T-helper 2 cell treated with Interferon-gamma antibody and Interleukin-4, amounts not matched to agents 5 μg/mL and 100 μg/mL, for 36 hours (primary cell): ENCODE results near the gene VAT1.
"Not testable (repeated sequence)": the region's sequence is repeated elsewhere in the genome, so short reads cannot be mapped to it uniquely, and the experiment has no call there.

Experiments used
- DNase-seq: peaks from one replicate; pipeline ENCODE4 v3.0.0; 2021; ENCODE audit warnings: low spot score
- H3K27ac Mint-ChIP-seq: one replicate; pipeline ENCODE4 v1.8.0; 2021; ENCODE audit warnings: mild to moderate bottlenecking, mixed read lengths
- H3K27me3 Mint-ChIP-seq: one replicate; pipeline ENCODE4 v1.8.0; 2021; ENCODE audit warnings: low read depth, mixed read lengths
- H3K36me3 Mint-ChIP-seq: one replicate; pipeline ENCODE4 v1.8.0; 2021; ENCODE audit warnings: low read depth, mixed read lengths
- H3K4me1 Mint-ChIP-seq: one replicate; pipeline ENCODE4 v1.8.0; 2021; ENCODE audit warnings: low read depth, mixed read lengths
- H3K4me3 Mint-ChIP-seq: one replicate; pipeline ENCODE4 v1.8.0; 2022; ENCODE audit warnings: mild to moderate bottlenecking, moderate library complexity, mixed read lengths
- H3K9me3 Mint-ChIP-seq: one replicate; pipeline ENCODE4 v1.8.0; 2021; ENCODE audit warnings: mixed read lengths

The VAT1 gene

GRCh38 chr17:43003542-43004172 is 18.5 kb downstream of the VAT1 start:
- no peak for DNase-seq
- no peak overlapping the region for H3K27ac Mint-ChIP-seq
- H3K27me3 Mint-ChIP-seq: no peaks in the 10 kb centered on the region
- H3K9me3 Mint-ChIP-seq: no peaks in the 10 kb centered on the region
- H3K4me1 Mint-ChIP-seq: peaks cover 21% of the 10 kb centered on the region
- peaks cover 50% of the 10 kb centered on the region for H3K36me3 Mint-ChIP-seq
- H3K4me3 Mint-ChIP-seq: no peak overlapping the region

- peaks cover 46% of the 10 kb centered on the region for H3K36me3 Mint-ChIP-seq
- not testable (repeated sequence) for H3K27me3 Mint-ChIP-seq, H3K27ac Mint-ChIP-seq, H3K9me3 Mint-ChIP-seq, DNase-seq, H3K4me3 Mint-ChIP-seq
- H3K4me1 Mint-ChIP-seq: peaks cover 24% of the 10 kb centered on the region
Measured at GRCh38 chr17:43000894-43001293, 21.3 kb downstream of the VAT1 start.

- Mint-ChIP-seq H3K4me1 (peaks cover 24% of the 10 kb centered on the region), H3K9me3 (no peaks in the 10 kb centered on the region), H3K27ac (peak overlapping the region; percentile 99), H3K27me3 (no peaks in the 10 kb centered on the region), H3K4me3 (peak overlapping the region; percentile 96), H3K36me3 (peaks cover 49% of the 10 kb centered on the region)
- DNase-seq: no peak
Measured at GRCh38 chr17:42999003-42999525, 23.1 kb downstream of the VAT1 start.

GRCh38 chr17:42997984-42998938 is 23.9 kb downstream of the VAT1 start, which contains the start of gene RPL27:
Gene RPL27, plus strand, starts transcription at chr17:42998419. Its CDS starts 332 bp downstream, at chr17:42998751.
- DNase-seq: peak; percentile 97
- Mint-ChIP-seq H3K4me1 (peaks cover 24% of the 10 kb centered on the region), H3K9me3 (no peaks in the 10 kb centered on the region), H3K4me3 (peak within 1 kb of the TSS; percentile 96), H3K27ac (peak within 1 kb of the TSS; percentile 99), H3K36me3 (peaks cover 47% of the 10 kb centered on the region), H3K27me3 (no peaks in the 10 kb centered on the region)

- Mint-ChIP-seq H3K27ac (peak overlapping the region; percentile 99), H3K27me3 (no peaks in the 10 kb centered on the region), H3K4me3 (peak overlapping the region; percentile 96), H3K9me3 (no peaks in the 10 kb centered on the region), H3K4me1 (peaks cover 24% of the 10 kb centered on the region), H3K36me3 (peaks cover 43% of the 10 kb centered on the region)
- no peak for DNase-seq
Measured at GRCh38 chr17:42997390-42997983, 24.7 kb downstream of the VAT1 start.

- Mint-ChIP-seq H3K36me3 (peaks cover 37% of the 10 kb centered on the region), H3K4me1 (peaks cover 12% of the 10 kb centered on the region)
- H3K27ac Mint-ChIP-seq, DNase-seq, H3K4me3 Mint-ChIP-seq, H3K27me3 Mint-ChIP-seq, H3K9me3 Mint-ChIP-seq: not testable (repeated sequence)
Measured at GRCh38 chr17:42993913-42994312, 28.3 kb downstream of the VAT1 start.

- Mint-ChIP-seq H3K27me3 (no peaks in the 10 kb centered on the region), H3K9me3 (no peaks in the 10 kb centered on the region), H3K4me1 (peaks cover 10% of the 10 kb centered on the region), H3K36me3 (peaks cover 43% of the 10 kb centered on the region), H3K27ac (no peak overlapping the region), H3K4me3 (no peak overlapping the region)
- no peak for DNase-seq
Measured at GRCh38 chr17:42992872-42993271, 29.3 kb downstream of the VAT1 start.

- H3K36me3 Mint-ChIP-seq: peaks cover 46% of the 10 kb centered on the region
- no peak overlapping the region for H3K4me3 Mint-ChIP-seq
- H3K27ac Mint-ChIP-seq: no peak overlapping the region
- DNase-seq: no peak
- H3K9me3 Mint-ChIP-seq: no peaks in the 10 kb centered on the region
- H3K4me1 Mint-ChIP-seq: no peaks in the 10 kb centered on the region
- H3K27me3 Mint-ChIP-seq: no peaks in the 10 kb centered on the region
Measured at GRCh38 chr17:42991471-42991870, 30.7 kb downstream of the VAT1 start.

- peaks cover 57% of the 10 kb centered on the region for H3K36me3 Mint-ChIP-seq
Measured at GRCh38 chr17:42989726-42990652, 32.2 kb downstream of the VAT1 start.

GRCh38 chr17:42989141-42989540 is 33.0 kb downstream of the VAT1 start:
- DNase-seq: no peak
- peaks cover 7% of the 10 kb centered on the region for H3K4me1 Mint-ChIP-seq
- H3K27ac Mint-ChIP-seq: no peak overlapping the region
- H3K4me3 Mint-ChIP-seq: no peak overlapping the region
- no peaks in the 10 kb centered on the region for H3K9me3 Mint-ChIP-seq
- no peaks in the 10 kb centered on the region for H3K27me3 Mint-ChIP-seq
- peaks cover 54% of the 10 kb centered on the region for H3K36me3 Mint-ChIP-seq

More at GRCh38 chr17:42989726-42990652, 32.2 kb downstream of the VAT1 start:
- Mint-ChIP-seq H3K4me1 (peaks cover 3% of the 10 kb centered on the region), H3K27ac (no peak overlapping the region), H3K9me3 (no peaks in the 10 kb centered on the region), H3K27me3 (no peaks in the 10 kb centered on the region), H3K4me3 (no peak overlapping the region)
- DNase-seq: no peak

GRCh38 chr17:42985225-42985624 is 37.0 kb downstream of the VAT1 start:
- no peak for DNase-seq
- Mint-ChIP-seq H3K9me3 (no peaks in the 10 kb centered on the region), H3K27ac (no peak overlapping the region), H3K36me3 (peaks cover 45% of the 10 kb centered on the region), H3K4me3 (no peak overlapping the region), H3K4me1 (peaks cover 17% of the 10 kb centered on the region), H3K27me3 (no peaks in the 10 kb centered on the region)

GRCh38 chr17:42982266-42982665 is 39.9 kb downstream of the VAT1 start:
- peak overlapping the region; percentile 69 for H3K27ac Mint-ChIP-seq

More at GRCh38 chr17:42982266-42982665, 39.9 kb downstream of the VAT1 start:
- Mint-ChIP-seq H3K9me3 (no peaks in the 10 kb centered on the region), H3K4me3 (peak overlapping the region; percentile 95), H3K27me3 (no peaks in the 10 kb centered on the region), H3K4me1 (peaks cover 27% of the 10 kb centered on the region), H3K36me3 (peaks cover 24% of the 10 kb centered on the region)
- no peak for DNase-seq
